Aorta (tissue), 5 donors: ENCODE measurements around the gene PXMP2. TPM values are rescaled to one million over a fixed set of nuclear protein-coding genes. Genes with fewer than 3 reads are reported as not detected.

Source experiments
- ATAC-seq: fragments of 200-7000 bp; cut with Tn5 transposase; one replicate; pipeline ENCODE4 v1.9.1; 2022; ENCODE audit warnings: moderate library complexity; ENCODE audit not compliant: low FRiP score
- DNase-seq, 2 donors: peaks; one replicate each; pipeline ENCODE4 v3.0.0-alpha.2; 2020
- H3K27ac ChIP-seq, 2 donors: one replicate each; pipeline ENCODE4 v1.5.1; 2013; ENCODE audit warnings: low read length in 2 of 2, mild to moderate bottlenecking in 2 of 2, moderate library complexity in 2 of 2, control low read depth in 1 of 2, inconsistent platforms in 1 of 2, low read depth in 1 of 2
- H3K27me3 ChIP-seq, 2 donors: one replicate each; pipeline ENCODE4 v1.6.1; 2013; ENCODE audit warnings: control low read depth in 1 of 2, low read length in 1 of 2, mild to moderate bottlenecking in 1 of 2, moderate library complexity in 1 of 2; ENCODE audit not compliant: insufficient read depth in 2 of 2, control insufficient read depth in 1 of 2
- H3K36me3 ChIP-seq, 2 donors: one replicate each; pipeline ENCODE4 v1.6.1; 2013; ENCODE audit warnings: control low read depth in 1 of 2, low read length in 1 of 2, mild to moderate bottlenecking in 1 of 2; ENCODE audit not compliant: insufficient read depth in 2 of 2, control insufficient read depth in 1 of 2
- H3K4me1 ChIP-seq, 2 donors: one replicate each; pipeline ENCODE4 v1.6.1; 2013; ENCODE audit warnings: low read length in 2 of 2, control low read depth in 1 of 2, mild to moderate bottlenecking in 1 of 2, moderate library complexity in 1 of 2; ENCODE audit not compliant: insufficient read depth in 2 of 2, control insufficient read depth in 1 of 2
- H3K4me3 ChIP-seq, 2 donors: one replicate each; pipeline ENCODE4 v1.5.1; 2013; ENCODE audit warnings: low read length in 2 of 2, control low read depth in 1 of 2, mild to moderate bottlenecking in 1 of 2
- H3K9me3 ChIP-seq: one replicate; pipeline ENCODE4 v1.6.1; 2013; ENCODE audit warnings: mild to moderate bottlenecking, low read length; ENCODE audit not compliant: control insufficient read depth
- WGBS, 2 donors: extraction: QIAGEN DNeasy Blood & Tissue Kit; methylation state at CpG; one replicate each; pipeline ENCODE4 v1.1.7; 2013; 5-methylcytosine and 5-hydroxymethylcytosine counted together
- intact Hi-C, 2 donors: fragments of 100-400 bp; cut with DNase I; formaldehyde crosslinking; loops; one replicate each; pipeline versions ENCODE4 v1.14.2 to v1.15.0; 2022
- polyA plus RNA-seq, 2 donors: library from polyadenylated mRNA; stranded (reverse); fragments of 200-250 nt; gene quantifications; one replicate each; pipeline ENCODE4 v1.2.3, GENCODE V29; 2013
- total RNA-seq, 2 donors: library from RNA; stranded (reverse); fragmentation: NEBNext Ultra II Directional; extraction: Animal tissue kit (Norgen Biotek cat#: 25700); gene quantifications; one replicate each; pipeline ENCODE4 v1.2.1, GENCODE V29; 2021
- donor health status: healthy with polysubstance abuse.
- donor health status: Bipolar disorder and iron deficiency.
- donor health status: DM: no; HTN: no; CAD: no.
- donor health status: DM: no; HTN: no; CAD: no.
- donor health status: DM: yes; HTN: yes; CAD: no.

Gene PXMP2
- total and polyA plus RNA-seq, 4 donors: 13.0 to 70.7 (median 20.1) TPM

GRCh38 chr12:132664206-132665148 is 22.9 kb upstream of the PXMP2 start:
- WGBS, 2 donors: 91 to 92% methylated on average over 20 to 21 of the region's 21 CpGs
- ATAC-seq (no peak), DNase-seq (peak in 1 of 2 donors; percentile 66)
- Histone ChIP-seq H3K27ac (no peak overlapping the region), H3K27me3 (no peaks in the 10 kb centered on the region), H3K4me3 (no peak overlapping the region), H3K9me3 (no peaks in the 10 kb centered on the region), H3K4me1 (no peaks in the 10 kb centered on the region), H3K36me3 (peaks cover 1 to 14% of the 10 kb centered on the region in 2 donors)
- intact Hi-C loops: no loop called here

DNA sequence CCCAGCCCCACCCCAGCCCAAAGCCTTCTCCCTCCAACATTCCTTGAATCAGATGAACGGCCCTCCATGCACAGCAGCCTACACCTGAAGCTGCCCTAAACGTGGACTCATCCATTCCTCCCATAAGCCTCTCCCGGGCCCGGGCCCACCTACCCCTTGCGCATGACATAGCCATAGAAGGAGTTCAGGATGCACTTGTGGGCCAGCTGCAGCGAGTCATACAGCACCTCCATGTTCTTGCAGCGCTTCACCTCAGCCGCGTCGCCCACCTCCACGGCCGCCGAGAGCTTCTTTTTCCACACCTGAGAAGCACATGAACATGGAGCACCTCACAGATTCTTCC is 22.3 kb upstream of the PXMP2 start:
- DNase-seq (peak in 1 of 2 donors; percentile 71), ATAC-seq (no peak)
- Histone ChIP-seq H3K27ac (no peak overlapping the region), H3K36me3 (peaks cover 4 to 14% of the 10 kb centered on the region in 2 donors), H3K9me3 (no peaks in the 10 kb centered on the region), H3K27me3 (no peaks in the 10 kb centered on the region), H3K4me1 (no peaks in the 10 kb centered on the region), H3K4me3 (no peak overlapping the region)
- intact Hi-C loops: no loop called here
- WGBS, 2 donors: 96 to 97% methylated on average over 13 of the region's 13 CpGs

DNA sequence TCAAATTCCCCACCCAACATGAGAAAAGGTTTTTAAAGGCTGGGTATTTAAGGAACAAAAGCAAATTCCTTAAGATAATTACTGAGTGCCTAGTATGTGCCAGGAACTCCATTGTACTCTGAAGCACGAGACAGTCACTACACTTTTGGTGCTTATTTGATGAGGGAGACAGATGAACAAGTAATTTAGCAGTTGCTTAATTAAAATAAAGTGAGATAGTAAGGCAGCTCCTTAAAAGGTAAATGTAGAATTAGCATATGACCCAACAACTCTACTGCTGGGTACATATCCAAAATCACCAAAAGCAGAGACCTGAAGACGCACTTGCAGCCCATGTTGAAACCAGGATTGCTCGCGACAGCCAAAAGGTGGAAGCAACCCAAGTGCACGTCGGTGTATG is 21.6 kb upstream of the PXMP2 start:
- no peak for ATAC-seq
- Histone ChIP-seq H3K9me3 (no peaks in the 10 kb centered on the region), H3K36me3 (peaks cover 4 to 13% of the 10 kb centered on the region in 2 donors), H3K4me3 (no peak overlapping the region), H3K4me1 (no peaks in the 10 kb centered on the region), H3K27me3 (no peaks in the 10 kb centered on the region), H3K27ac (no peak overlapping the region)
- intact Hi-C loops: no loop called here
- 91 to 92% methylated on average over 6 of the region's 6 CpGs for WGBS, 2 donors
- DNase-seq: no peak

DNA sequence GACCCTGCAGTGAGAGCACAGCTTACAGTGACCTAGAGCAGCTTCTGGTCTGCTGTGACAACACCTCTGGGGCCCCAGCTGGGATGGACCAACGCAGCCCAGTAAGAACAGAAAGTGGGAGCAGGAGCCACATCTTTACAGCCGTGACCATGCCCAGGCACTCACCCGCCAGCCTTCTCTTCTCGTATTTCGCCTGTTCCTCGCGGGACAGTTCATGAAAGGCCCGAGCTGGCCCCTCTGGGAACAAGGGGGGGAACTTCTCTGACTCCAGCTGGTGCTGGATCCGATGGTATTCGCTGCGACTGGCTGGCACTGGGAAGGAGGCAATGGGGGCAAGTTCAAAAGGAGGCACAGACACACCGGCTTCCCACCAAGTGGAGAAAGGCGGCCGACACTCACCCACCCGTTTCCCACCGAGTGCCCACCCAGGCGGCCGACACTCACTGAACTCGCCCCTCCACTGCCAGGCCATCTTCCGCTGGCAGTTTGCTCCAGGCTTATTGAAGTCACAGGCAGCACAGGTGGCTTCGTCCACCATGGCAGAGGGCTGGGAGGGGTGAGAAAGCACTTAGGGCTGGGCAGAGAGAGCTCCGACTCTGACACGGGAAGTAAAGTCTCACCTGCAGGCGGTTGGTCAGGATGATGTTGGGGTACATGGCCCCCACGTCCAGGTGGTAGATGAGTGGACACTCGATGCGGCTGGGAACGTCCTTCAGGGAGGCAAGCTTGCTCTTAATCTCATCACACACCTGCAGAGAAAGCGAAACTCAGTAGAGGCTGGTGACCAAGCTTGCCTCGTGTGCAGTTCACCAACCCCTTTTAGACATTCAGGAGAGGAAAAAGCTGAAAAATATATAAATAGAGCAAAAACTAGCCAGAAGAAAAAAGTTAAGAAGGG is 18.9 kb upstream of the PXMP2 start:
- WGBS, 2 donors: 91 to 95% methylated on average over 30 of the region's 30 CpGs
- Histone ChIP-seq H3K4me1 (no peaks in the 10 kb centered on the region), H3K27me3 (no peaks in the 10 kb centered on the region), H3K4me3 (no peak overlapping the region), H3K36me3 (peaks cover 4 to 14% of the 10 kb centered on the region in 2 donors), H3K9me3 (no peaks in the 10 kb centered on the region), H3K27ac (no peak overlapping the region)
- intact Hi-C loops: no loop called here
- DNase-seq (peak in 1 of 2 donors; percentile 62), ATAC-seq (no peak)

DNA sequence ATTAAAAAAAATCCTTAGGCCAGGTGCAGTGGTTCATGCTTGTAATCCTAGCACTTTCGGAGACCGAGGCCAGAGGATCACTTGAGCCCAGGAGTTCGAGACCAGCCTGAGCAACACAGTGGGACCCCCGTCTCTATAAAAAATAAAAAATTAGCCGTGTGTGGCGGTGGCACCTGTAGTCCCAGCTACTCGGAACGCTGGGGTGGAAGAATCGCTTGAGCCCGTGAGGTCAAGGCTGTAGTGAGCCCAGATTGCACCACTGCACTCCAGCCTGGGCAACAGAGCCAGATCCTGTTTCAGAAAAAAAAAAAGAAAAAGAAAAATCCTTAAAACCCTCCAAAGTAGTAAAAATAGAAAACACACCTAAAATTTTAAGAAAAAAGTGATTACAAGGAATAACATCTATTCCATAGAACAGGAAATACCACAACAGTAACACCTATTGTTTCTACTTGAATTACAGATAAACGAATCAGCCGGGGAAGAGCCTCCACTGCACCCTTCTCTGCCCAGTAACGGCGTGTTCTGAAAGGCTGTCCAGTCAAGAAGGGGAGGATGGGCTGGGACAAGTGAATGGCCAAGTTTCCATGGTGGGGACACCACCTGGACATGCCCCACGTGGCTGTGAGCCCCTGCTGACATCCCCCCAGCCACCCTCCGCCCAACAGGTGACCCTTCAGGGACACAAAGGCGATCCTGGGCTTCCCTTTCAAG is 18.1 kb upstream of the PXMP2 start:
- intact Hi-C loops: no loop called here
- DNase-seq (peak in 1 of 2 donors; percentile 31), ATAC-seq (no peak)
- Histone ChIP-seq H3K36me3 (peaks cover 4 to 11% of the 10 kb centered on the region in 2 donors), H3K4me1 (no peaks in the 10 kb centered on the region), H3K4me3 (no peak overlapping the region), H3K27ac (no peak overlapping the region), H3K9me3 (no peaks in the 10 kb centered on the region), H3K27me3 (no peaks in the 10 kb centered on the region)
- WGBS, 2 donors: 93 to 95% methylated on average over 17 of the region's 17 CpGs

DNA sequence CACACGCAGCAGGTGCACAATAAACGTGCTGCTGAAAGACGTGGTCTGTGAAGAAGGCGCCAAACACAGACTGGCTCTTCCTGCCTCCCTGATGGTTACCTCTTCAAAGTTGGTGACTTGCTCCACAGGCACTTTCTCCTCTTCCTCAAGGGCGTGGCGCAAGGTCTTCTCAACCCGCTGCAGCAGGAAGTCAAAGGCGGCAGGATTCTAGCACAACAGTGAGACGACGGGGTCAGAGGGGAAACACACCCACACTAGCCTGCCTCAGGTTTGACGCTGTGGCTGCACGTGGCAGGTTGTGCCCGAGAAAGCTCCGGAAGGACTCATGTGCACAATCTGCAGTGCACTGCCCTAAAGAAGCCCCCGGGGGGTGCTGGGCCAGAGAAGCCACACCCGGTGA is 15.3 kb upstream of the PXMP2 start:
- no peak for DNase-seq
- WGBS, 2 donors: 87 to 93% methylated on average over 16 of the region's 16 CpGs
- Histone ChIP-seq H3K36me3 (peaks cover 4 to 12% of the 10 kb centered on the region in 2 donors), H3K4me1 (no peaks in the 10 kb centered on the region), H3K27ac (no peak overlapping the region), H3K9me3 (no peaks in the 10 kb centered on the region), H3K27me3 (no peaks in the 10 kb centered on the region), H3K4me3 (no peak overlapping the region)
- ATAC-seq: no peak
- intact Hi-C loops: no loop called here

- H3K27me3 ChIP-seq: no peaks in the 10 kb centered on the region
- H3K4me3 ChIP-seq: no peak overlapping the region
- ATAC-seq (no peak), DNase-seq (no peak)
- WGBS, 2 donors: 70% methylated on average over 12 of the region's 12 CpGs
- H3K4me1 ChIP-seq: no peaks in the 10 kb centered on the region
- intact Hi-C loops: no loop called here
- H3K9me3 ChIP-seq: no peaks in the 10 kb centered on the region
- peaks cover 4 to 10% of the 10 kb centered on the region in 2 donors for H3K36me3 ChIP-seq
- H3K27ac ChIP-seq: no peak overlapping the region
These were observed 14.7 kb upstream of the PXMP2 start for GRCh38 chr12:132672678-132673077.
